ENCODE results near the gene DCHS1. TPM values are rescaled to one million over a fixed set of nuclear protein-coding genes. Genes with fewer than 3 reads are reported as not detected.

DCHS1 gene
- total and polyA plus RNA-seq, 9 of the 15 experiments (the other 6 are each of a cell fraction or from before 2014, with no cell fraction given) = 0.04 to 0.49 (median 0.14) TPM; not detected in 2

- no peak for TF ChIP-seq GTF2B (IDR thresholded peaks at IDR 0.05; ENCODE audit: extremely low read depth, insufficient read length)
- peak; percentile 99 for TF ChIP-seq HNRNPLL (IDR thresholded peaks at IDR 0.05; ENCODE audit: low read depth, low read length, poor library complexity, severe bottlenecking)
- no peak for TF ChIP-seq SRSF9 (IDR thresholded peaks at IDR 0.05; ENCODE audit: borderline replicate concordance, low read depth, low read length)
- TF ChIP-seq KAT2B (IDR thresholded peaks at IDR 0.05; ENCODE audit: low read depth, low read length) = no peak
- TF ChIP-seq FOXJ3 (CRISPR knock-in tag; IDR thresholded peaks at IDR 0.05) = no peak
- no peak for TF ChIP-seq ZNF347 (CRISPR knock-in tag; IDR thresholded peaks at IDR 0.05; ENCODE audit: low read depth)
- TF ChIP-seq GTF2F1 (IDR thresholded peaks at IDR 0.05; ENCODE audit: low read depth, low read length) = no peak; the same call in 1 of the 2 replicates
- TF ChIP-seq ARID3A (IDR thresholded peaks at IDR 0.05; ENCODE audit: borderline replicate concordance, low read depth, low read length) = no peak
- TF ChIP-seq CREB3L1 (IDR thresholded peaks at IDR 0.05; ENCODE audit: borderline replicate concordance, low read depth) = no peak; the same call in 1 of the 2 replicates
- no peak for TF ChIP-seq WHSC1 (IDR thresholded peaks at IDR 0.05; ENCODE audit: low read length)
- 0 out of 2 replicates have a peak, but pooled peaks have one; percentile 27 for TF ChIP-seq NR2C2 (CRISPR knock-in tag; IDR thresholded peaks at IDR 0.05)
- TF ChIP-seq NR2C2 (tag; IDR thresholded peaks at IDR 0.05) = peak; percentile 65
- TF ChIP-seq CTCF (IDR thresholded peaks at IDR 0.05 in 2 of 3, conservative IDR thresholded peaks at IDR 0.05 in 1 of 3; ENCODE audit: insufficient read depth in 2 of 3, low read depth in 1 of 3, low read length in 3 of 3) = peak; percentile 53 to 70 (median 59); a peak in 5 of 6 replicates
- peak; percentile 82 for TF ChIP-seq CCNT2 (IDR thresholded peaks at IDR 0.05; ENCODE audit: borderline replicate concordance, extremely low read depth, insufficient read length, low read depth, low read length)
- TF ChIP-seq THRA (IDR thresholded peaks at IDR 0.05) = no peak
- no peak for TF ChIP-seq BRCA1 (IDR thresholded peaks at IDR 0.05)
- TF ChIP-seq BRCA1 (CRISPR knock-in tag; IDR thresholded peaks at IDR 0.05) = no peak
- no peak for TF ChIP-seq SIX5 (IDR thresholded peaks at IDR 0.05; ENCODE audit: borderline replicate concordance in 1 of 2, insufficient read depth in 1 of 2, low read depth in 1 of 2, low read length in 2 of 2)
- TF ChIP-seq ZNF224 (CRISPR knock-in tag; IDR thresholded peaks at IDR 0.05) = no peak
- no peak for TF ChIP-seq XRCC3 (IDR thresholded peaks at IDR 0.05)
These were observed 43.2 kb downstream of the DCHS1 start, which contains the start of gene TAF10 (continued) for GRCh38 chr11:6612213-6613041.

All from K562 (cell line).